HG03103 (cell line): Measurements from ENCODE around the gene KRTAP3-1.
"Not testable (repeated sequence)": the region's sequence is repeated elsewhere in the genome, so short reads cannot be mapped to it uniquely, and the experiment has no call there.

Experiments used
- ATAC-seq: cut with Tn5 transposase; IDR thresholded peaks from one replicate; pipeline ENCODE4 v1.9.1; 2021; ENCODE audit warnings: low read depth; ENCODE audit not compliant: unreplicated experiment

Gene KRTAP3-1

GRCh38 chr17:41016578-41017215 is 7.8 kb upstream of the KRTAP3-1 start:
- no peak for ATAC-seq

GRCh38 chr17:41015454-41015853 is 6.5 kb upstream of the KRTAP3-1 start:
- ATAC-seq = no peak

- no peak for ATAC-seq
These were observed 4.7 kb upstream of the KRTAP3-1 start for GRCh38 chr17:41013606-41014005.

- no peak for ATAC-seq
These were observed 4.3 kb upstream of the KRTAP3-1 start for GRCh38 chr17:41013181-41013580.

- no peak for ATAC-seq
These were observed 3.6 kb upstream of the KRTAP3-1 start for GRCh38 chr17:41012326-41013120.

- no peak for ATAC-seq
These were observed 1.5 kb upstream of the KRTAP3-1 start for GRCh38 chr17:41010441-41010840.

GRCh38 chr17:41009936-41010335 is 1.0 kb upstream of the KRTAP3-1 start:
- ATAC-seq = no peak

GRCh38 chr17:41009301-41009760 is 403 bp upstream of the KRTAP3-1 start:
- no peak for ATAC-seq

GRCh38 chr17:41004397-41004796 is 4.5 kb downstream of the KRTAP3-1 start:
- no peak for ATAC-seq

GRCh38 chr17:41003926-41004325 is 5.0 kb downstream of the KRTAP3-1 start:
- no peak for ATAC-seq

- no peak for ATAC-seq
These were observed 6.1 kb downstream of the KRTAP3-1 start for GRCh38 chr17:41002814-41003213.

- no peak for ATAC-seq
These were observed 7.1 kb downstream of the KRTAP3-1 start for GRCh38 chr17:41001795-41002194.

GRCh38 chr17:40999563-40999962 is 9.4 kb downstream of the KRTAP3-1 start, which contains the start of gene KRTAP3-2:
TSS of gene KRTAP3-2 (minus strand) at chr17:40999906. CDS start at chr17:40999853, 53 bp downstream.
- ATAC-seq = not testable (repeated sequence)

GRCh38 chr17:40997361-40997760 is 11.6 kb downstream of the KRTAP3-1 start:
- ATAC-seq = no peak

GRCh38 chr17:40996829-40997228 is 12.1 kb downstream of the KRTAP3-1 start:
- no peak for ATAC-seq

GRCh38 chr17:40995116-40995515 is 13.8 kb downstream of the KRTAP3-1 start:
- ATAC-seq = no peak

GRCh38 chr17:40993839-40994238 is 15.1 kb downstream of the KRTAP3-1 start, which contains the start of gene KRTAP3-3:
TSS of gene KRTAP3-3 (minus strand) at chr17:40994164. CDS start at chr17:40994097, 67 bp downstream.
- no peak for ATAC-seq

GRCh38 chr17:40993084-40993483 is 15.8 kb downstream of the KRTAP3-1 start:
- ATAC-seq = no peak

- ATAC-seq = no peak
These were observed 16.3 kb downstream of the KRTAP3-1 start for GRCh38 chr17:40992666-40993065.

- ATAC-seq = no peak
These were observed 22.0 kb downstream of the KRTAP3-1 start for GRCh38 chr17:40986920-40987319.

- ATAC-seq = no peak
These were observed 24.7 kb downstream of the KRTAP3-1 start, which contains the start of gene KRT40 for GRCh38 chr17:40984226-40984625. TSS of gene KRT40 (minus strand) at chr17:40984326. CDS start at chr17:40984273, 53 bp downstream.

GRCh38 chr17:40981115-40981514 is 27.8 kb downstream of the KRTAP3-1 start:
- no peak for ATAC-seq
